ENCODE measurements around the gene FBXO28.
"Not testable (repeated sequence)": the region's sequence is repeated elsewhere in the genome, so short reads cannot be mapped to it uniquely, and the experiment has no call there.

Gene FBXO28

GRCh38 chr1:224113918-224114786 is at the start of gene FBXO28:
FBXO28 (plus strand) TSS chr1:224114111; CDS start chr1:224114130, 19 bp downstream.
- peak; percentile 91 for DNase-seq

DNA sequence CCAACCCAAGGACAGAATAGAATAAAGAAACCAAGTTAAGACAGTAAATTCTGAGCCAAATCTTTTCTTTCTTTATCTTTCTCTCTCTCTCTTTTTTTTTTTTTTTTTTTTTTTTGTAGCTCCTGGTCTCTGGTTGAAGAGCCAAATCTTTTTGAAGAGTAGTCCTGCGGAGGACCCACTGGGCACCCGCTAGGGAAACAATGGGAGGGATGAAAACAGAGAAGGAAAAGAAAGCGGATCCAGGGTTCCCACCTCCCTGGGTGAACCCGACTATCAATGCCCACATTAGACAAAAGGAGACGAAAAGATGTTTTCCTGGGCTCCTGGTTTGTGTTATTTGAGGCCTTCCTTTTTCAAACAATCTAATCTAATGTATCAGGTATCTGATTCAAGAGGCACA is 49.8 kb upstream of the FBXO28 start:
- DNase-seq = no peak

GRCh38 chr1:224065455-224065854 is 48.5 kb upstream of the FBXO28 start:
- no peak for DNase-seq

DNA sequence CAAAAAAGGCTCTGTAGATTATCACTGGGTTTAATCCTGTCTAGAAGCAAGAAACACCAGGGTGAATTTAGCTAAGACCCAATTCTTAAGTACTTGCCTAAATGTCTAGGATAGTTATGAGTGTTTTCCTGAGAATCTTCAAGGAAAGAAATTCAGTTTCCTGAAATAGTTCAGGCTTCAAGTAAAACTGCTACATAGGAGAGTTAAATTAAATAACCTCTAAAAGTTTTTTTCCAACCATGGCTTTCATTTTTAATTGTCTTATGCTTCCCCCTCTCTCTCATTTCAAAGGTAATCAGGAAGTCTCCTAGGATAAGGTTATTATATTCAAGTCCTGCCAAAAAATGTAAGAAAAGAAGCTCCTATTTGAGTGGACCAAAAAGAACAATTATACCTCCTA is 46.7 kb upstream of the FBXO28 start:
- DNase-seq = no peak

GRCh38 chr1:224067621-224068457 is 46.1 kb upstream of the FBXO28 start:
- DNase-seq = no peak

DNA sequence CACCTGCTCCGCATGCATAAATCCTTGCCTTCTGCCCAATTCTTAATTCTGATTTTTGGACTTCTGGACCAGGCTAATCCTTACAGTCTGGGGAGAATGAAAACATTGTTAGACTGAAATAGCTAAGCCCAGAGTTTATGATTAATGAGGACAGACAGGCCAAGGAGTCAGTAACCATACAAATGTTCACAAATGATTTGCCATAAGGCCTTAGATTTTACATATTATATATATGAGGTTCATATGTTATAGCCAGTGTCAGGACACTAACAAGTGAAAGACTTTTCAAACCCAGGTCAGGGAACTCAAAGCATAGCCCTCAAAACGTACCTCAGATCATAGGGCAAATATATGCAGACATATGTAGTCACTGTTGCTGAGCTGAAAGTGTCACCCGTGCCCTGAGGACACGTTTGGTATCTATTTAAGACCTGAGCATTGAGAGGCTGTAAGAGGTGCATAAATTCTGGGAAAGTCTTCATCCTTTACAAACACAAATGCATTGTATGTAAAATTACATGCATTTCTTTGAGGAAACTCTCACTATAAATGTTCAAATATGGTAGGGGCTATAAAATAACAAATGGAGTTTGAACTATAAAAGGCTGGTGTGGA is 45.3 kb upstream of the FBXO28 start:
- DNase-seq = no peak

GRCh38 chr1:224069138-224069537 is 44.8 kb upstream of the FBXO28 start:
- no peak for DNase-seq

GRCh38 chr1:224070521-224070920 is 43.4 kb upstream of the FBXO28 start:
- DNase-seq = no peak

DNA sequence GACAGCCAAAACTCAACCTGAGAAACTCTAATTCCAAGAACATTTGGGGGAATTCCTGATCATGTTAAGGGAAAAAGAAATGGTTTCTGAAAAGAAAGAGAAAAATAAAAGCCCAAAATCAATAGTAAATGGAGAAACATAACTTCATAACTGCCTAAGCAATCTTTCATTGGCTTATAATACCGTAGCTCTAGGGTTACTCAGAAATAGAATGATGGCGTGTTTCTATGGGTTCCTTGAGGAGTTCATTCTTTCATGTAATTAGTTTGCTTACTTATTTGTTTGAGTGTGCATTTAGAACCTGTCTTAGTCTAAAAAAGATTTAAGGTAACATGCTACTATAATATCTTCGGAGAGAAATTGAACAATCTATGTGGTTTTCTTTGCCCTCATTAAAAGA is 37.5 kb upstream of the FBXO28 start:
- no peak for DNase-seq

DNA sequence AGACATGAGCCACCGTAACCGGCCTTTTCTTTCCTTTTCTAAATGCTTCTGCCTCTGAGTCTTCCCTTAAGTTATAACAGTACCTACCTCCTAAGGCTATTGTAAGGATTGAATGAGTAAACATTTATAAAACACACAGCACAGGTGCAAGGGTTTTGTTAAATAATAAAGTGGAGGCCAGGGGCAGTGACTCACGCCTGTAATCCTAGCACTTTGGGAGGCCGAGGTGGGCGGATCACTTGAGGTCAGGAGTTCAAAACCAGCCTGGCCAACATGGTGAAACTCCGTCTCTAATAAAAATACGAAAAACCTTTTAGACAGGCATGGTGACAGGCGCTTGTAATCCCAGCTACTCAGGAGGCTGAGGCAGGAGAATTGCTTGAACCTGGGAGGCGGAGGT is 34.3 kb upstream of the FBXO28 start:
- not testable (repeated sequence) for DNase-seq

GRCh38 chr1:224080115-224080774 is 33.7 kb upstream of the FBXO28 start:
- no peak for DNase-seq

- no peak for DNase-seq
Measured at GRCh38 chr1:224081604-224082003, 32.3 kb upstream of the FBXO28 start.

GRCh38 chr1:224082146-224082545 is 31.8 kb upstream of the FBXO28 start:
- DNase-seq = no peak

- DNase-seq = no peak
Measured at GRCh38 chr1:224084867-224085266, 29.0 kb upstream of the FBXO28 start.

DNA sequence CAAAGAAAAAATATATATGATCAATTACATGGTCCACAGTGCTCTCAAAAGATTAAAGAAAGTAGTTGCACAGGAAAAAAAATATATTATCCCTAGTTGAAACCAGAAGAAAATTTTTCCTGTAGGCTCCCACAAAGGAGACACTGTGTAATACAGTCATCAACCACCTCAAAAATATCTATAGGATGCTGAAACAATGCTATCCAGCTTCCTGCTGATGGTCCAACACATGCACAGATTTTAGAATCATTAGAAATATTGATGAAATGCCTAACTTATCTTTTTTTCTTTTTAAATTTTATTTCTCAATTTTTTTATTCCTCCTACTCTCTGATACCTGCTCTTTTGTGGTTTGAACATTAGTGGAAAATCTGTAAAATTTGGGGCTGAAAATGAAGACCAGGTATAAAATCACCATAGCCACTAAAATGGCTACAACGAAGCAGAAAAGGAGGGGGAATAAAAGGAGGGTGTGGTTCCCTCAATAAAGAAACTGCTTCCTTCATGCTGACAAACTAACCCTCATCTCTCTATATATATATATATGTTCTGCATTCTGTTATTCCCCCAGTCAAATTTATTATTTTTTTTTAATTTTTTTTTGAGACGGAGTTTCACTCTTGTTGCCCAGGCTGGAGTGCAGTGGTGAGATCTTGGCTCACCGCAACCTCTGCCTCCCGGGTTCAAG is 28.3 kb upstream of the FBXO28 start:
- DNase-seq = no peak

GRCh38 chr1:224087286-224087794 is 26.6 kb upstream of the FBXO28 start:
- no peak for DNase-seq

DNA sequence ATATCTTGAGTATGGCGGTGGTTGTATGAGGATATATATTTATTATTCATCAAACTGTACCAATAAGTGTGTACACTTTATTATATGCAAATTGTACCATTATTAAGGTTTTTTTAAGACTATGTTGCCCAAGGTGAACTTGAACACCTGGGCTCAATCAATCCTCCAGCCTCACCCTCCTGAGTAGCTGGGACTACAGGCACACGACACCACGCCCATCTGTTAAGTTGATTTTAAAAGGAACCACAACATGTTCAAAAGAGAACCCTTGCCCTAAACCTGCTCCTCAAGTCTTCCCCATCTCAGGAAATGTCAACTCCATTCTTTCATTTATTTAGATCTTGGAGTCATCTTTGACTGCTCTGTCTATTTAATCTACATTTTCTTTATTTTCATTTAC is 24.3 kb upstream of the FBXO28 start:
- no peak for DNase-seq

GRCh38 chr1:224090116-224090515 is 23.8 kb upstream of the FBXO28 start:
- no peak for DNase-seq

GRCh38 chr1:224092111-224092510 is 21.8 kb upstream of the FBXO28 start:
- DNase-seq = no peak

DNA sequence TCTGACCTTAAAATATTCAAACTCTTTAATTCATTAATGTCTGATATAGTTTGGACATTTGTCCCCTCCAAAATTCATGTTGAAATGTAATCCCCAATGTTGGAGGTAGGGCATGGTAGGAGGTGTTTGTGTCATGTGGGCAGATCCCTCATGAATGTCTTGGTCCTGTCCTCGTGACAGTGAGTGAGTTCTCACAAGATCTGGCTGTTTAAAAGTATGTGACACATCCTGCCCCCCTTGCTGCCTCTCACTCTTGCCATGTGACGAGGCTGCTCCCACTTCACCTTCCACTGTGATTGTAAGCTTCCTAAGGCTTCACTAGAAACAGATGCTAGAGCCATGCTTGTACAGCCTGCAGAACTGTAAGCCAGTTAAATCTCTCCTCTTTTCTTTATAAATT is 21.3 kb upstream of the FBXO28 start:
- no peak for DNase-seq

- DNase-seq = no peak
Measured at GRCh38 chr1:224095339-224095738, 18.6 kb upstream of the FBXO28 start.

DNA sequence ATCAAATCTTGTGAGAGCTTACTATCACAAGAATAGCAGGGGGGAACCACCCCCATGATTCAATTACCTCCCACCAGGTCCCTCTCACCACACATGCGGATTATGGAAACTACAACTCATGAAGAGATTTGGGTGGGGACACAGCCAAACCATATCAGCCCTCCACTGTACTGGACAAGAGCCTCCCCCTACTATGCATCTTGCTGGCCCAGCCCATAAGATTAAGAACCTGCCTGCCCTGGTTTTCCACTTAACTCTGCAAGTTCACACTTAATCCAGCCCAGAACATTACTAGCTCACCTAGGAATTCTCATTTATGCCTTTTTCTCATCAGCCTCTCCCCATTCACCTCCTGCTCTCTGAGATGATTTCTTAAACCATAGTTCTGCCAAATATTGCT is 18.0 kb upstream of the FBXO28 start:
- DNase-seq = no peak
